Natural killer cell (primary cell): ENCODE data around the gene CDH13. TPM values are rescaled to one million over a fixed set of nuclear protein-coding genes. Genes with fewer than 3 reads are reported as not detected.

Experiments used
- ATAC-seq, 3 donors: fragments of 150-1000 bp in 2 of 3; fragments of 200-7000 bp in 1 of 3; cut with Tn5 transposase; 1 replicate in 1 of 3; 2 replicates in 2 of 3; pipeline ENCODE4 v1.10.0; 2021; ENCODE audit warnings: mild to moderate bottlenecking in 2 of 3, moderate library complexity in 2 of 3
- DNase-seq, 2 donors: peaks; one replicate each; pipeline versions ENCODE4 v3.0.0 to v3.0.0-alpha.2; 2013 to 2021; ENCODE audit warnings: mixed read lengths in 1 of 2
- H3K27ac ChIP-seq: one replicate; pipeline ENCODE4 v1.5.1; 2013; ENCODE audit warnings: mild to moderate bottlenecking, low read length
- H3K27me3 ChIP-seq: one replicate; pipeline ENCODE4 v1.6.1; 2013; ENCODE audit warnings: low read length; ENCODE audit not compliant: control insufficient read depth, insufficient read depth
- H3K36me3 ChIP-seq: one replicate; pipeline ENCODE4 v1.6.1; 2013; ENCODE audit warnings: low read length; ENCODE audit not compliant: control insufficient read depth, insufficient read depth
- H3K4me1 ChIP-seq: one replicate; pipeline ENCODE4 v1.6.1; 2013; ENCODE audit warnings: low read length; ENCODE audit not compliant: control insufficient read depth, insufficient read depth
- H3K4me3 ChIP-seq: one replicate; pipeline ENCODE4 v1.5.1; 2013; ENCODE audit warnings: low read length
- H3K9me3 ChIP-seq: one replicate; pipeline ENCODE4 v1.6.1; 2013; ENCODE audit warnings: low read length; ENCODE audit not compliant: control insufficient read depth, insufficient read depth
- H3K27ac Mint-ChIP-seq, 2 donors: one replicate each; pipeline ENCODE4 v1.8.0; 2022; ENCODE audit warnings: mild to moderate bottlenecking in 2 of 2, mixed read lengths in 2 of 2, moderate library complexity in 1 of 2
- H3K27me3 Mint-ChIP-seq, 2 donors: one replicate each; pipeline ENCODE4 v1.8.0; 2022; ENCODE audit warnings: low read depth in 2 of 2, mixed read lengths in 2 of 2
- H3K36me3 Mint-ChIP-seq: one replicate; pipeline ENCODE4 v1.8.0; 2022; ENCODE audit warnings: mixed read lengths
- H3K4me1 Mint-ChIP-seq, 2 donors: one replicate each; pipeline ENCODE4 v1.8.0; 2022; ENCODE audit warnings: mixed read lengths in 2 of 2
- H3K4me3 Mint-ChIP-seq: one replicate; pipeline ENCODE4 v1.8.0; 2022; ENCODE audit warnings: mild to moderate bottlenecking, moderate library complexity, mixed read lengths
- H3K9me3 Mint-ChIP-seq, 2 donors: one replicate each; pipeline ENCODE4 v1.8.0; 2022; ENCODE audit warnings: mixed read lengths in 2 of 2
- WGBS: methylation state at CpG from one replicate; pipeline ENCODE4 v1.1.7; 2013; ENCODE audit warnings: missing lambda C conversion rate; ENCODE audit not compliant: insufficient coverage; 5-methylcytosine and 5-hydroxymethylcytosine counted together
- intact Hi-C: fragments of 100-400 bp; cut with micrococcal nuclease; formaldehyde crosslinking; loops from one replicate; pipeline ENCODE4 v1.14.2; 2022
- total RNA-seq, 4 donors: library from RNA; stranded (reverse); fragments of 120-200 nt in 1 of 4; gene quantifications; one replicate each; pipeline versions ENCODE4 v1.2.3 to v1.2.4, GENCODE V29; 2013 to 2022
- TF ChIP-seq, protein P1 (sequence below): fragments of 200-600 bp; IDR thresholded peaks from one replicate; pipeline ENCODE4 v1.8.0; 2022; ENCODE audit warnings: antibody characterized with exemption

CDH13 gene
- total RNA-seq, 3 donors from 2014 or later (not counting 1 experiment from before 2014, with no cell fraction given): not detected

DNA sequence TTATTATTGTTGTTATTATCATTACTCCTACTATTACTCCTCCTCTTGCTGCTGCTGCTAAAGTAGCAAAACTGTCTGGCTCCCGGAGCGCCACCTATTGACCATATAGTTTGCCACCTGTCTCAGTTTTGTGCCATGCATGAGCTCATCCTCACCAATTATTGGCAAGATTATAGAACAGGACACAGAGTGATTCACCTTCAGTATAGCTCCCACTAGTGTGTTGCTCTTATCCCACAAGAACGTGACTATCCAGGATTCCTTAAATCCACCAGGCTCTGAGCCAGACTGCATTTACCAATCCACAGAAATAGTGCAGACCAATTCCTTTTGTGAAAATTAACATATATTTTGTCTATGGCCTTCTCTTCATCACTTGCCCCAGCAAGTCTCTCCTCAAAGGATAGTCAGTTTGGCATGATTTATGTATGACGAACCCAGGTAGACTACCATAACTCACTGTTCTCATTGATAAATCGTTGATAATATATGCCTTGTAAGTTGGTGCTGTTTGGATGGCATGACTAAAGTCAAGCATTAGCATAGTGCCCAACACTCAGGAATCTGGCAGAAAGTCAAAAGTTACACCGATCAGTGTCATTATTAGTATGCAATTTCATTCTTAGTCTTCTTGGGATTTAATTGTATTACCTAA lies 775.5 kb downstream of the CDH13 start:
- DNase-seq (no peak), ATAC-seq (no peak)
- TF ChIP-seq, protein P1, sequence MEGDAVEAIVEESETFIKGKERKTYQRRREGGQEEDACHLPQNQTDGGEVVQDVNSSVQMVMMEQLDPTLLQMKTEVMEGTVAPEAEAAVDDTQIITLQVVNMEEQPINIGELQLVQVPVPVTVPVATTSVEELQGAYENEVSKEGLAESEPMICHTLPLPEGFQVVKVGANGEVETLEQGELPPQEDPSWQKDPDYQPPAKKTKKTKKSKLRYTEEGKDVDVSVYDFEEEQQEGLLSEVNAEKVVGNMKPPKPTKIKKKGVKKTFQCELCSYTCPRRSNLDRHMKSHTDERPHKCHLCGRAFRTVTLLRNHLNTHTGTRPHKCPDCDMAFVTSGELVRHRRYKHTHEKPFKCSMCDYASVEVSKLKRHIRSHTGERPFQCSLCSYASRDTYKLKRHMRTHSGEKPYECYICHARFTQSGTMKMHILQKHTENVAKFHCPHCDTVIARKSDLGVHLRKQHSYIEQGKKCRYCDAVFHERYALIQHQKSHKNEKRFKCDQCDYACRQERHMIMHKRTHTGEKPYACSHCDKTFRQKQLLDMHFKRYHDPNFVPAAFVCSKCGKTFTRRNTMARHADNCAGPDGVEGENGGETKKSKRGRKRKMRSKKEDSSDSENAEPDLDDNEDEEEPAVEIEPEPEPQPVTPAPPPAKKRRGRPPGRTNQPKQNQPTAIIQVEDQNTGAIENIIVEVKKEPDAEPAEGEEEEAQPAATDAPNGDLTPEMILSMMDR: no peak
- Histone ChIP-seq H3K9me3 (no peaks in the 10 kb centered on the region), H3K36me3 (no peaks in the 10 kb centered on the region), H3K27ac (no peak overlapping the region), H3K27me3 (no peaks in the 10 kb centered on the region), H3K4me3 (no peak overlapping the region), H3K4me1 (no peaks in the 10 kb centered on the region)
- H3K36me3 Mint-ChIP-seq: no peaks in the 10 kb centered on the region
- 90% methylated on average over 6 of the region's 6 CpGs for WGBS
- peaks cover 0 to 11% of the 10 kb centered on the region in 2 donors for H3K27me3 Mint-ChIP-seq
- H3K4me1 Mint-ChIP-seq: no peaks in the 10 kb centered on the region
- intact Hi-C loops: no loop called here
- H3K27ac Mint-ChIP-seq: no peak overlapping the region
- H3K4me3 Mint-ChIP-seq: no peak overlapping the region
- H3K9me3 Mint-ChIP-seq: peaks cover 0 to 3% of the 10 kb centered on the region in 2 donors

DNA sequence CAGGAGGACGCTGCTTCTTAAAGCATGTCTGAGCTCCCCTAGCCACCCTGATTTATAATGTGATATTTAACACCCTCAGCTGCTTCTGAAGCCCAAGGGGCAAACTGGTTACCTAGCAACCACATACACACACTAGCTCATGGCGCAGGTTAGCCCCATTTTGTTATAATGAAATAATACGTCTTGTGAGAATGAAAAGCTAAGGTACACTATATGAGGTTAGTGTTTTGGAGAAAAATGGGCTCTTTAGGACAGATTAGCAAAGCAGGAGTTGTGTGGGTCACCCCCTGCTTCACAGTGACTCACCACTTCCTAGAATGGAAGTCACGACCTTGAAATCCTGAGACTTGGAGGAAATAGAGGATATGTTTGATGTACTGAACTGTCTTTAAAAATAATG lies 776.2 kb downstream of the CDH13 start:
- intact Hi-C loops: no loop called here
- H3K36me3 ChIP-seq: no peaks in the 10 kb centered on the region
- Mint-ChIP-seq H3K4me3 (no peak overlapping the region), H3K9me3 (peaks cover 0 to 3% of the 10 kb centered on the region in 2 donors), H3K27ac (no peak overlapping the region), H3K27me3 (peaks cover 0 to 11% of the 10 kb centered on the region in 2 donors), H3K36me3 (no peaks in the 10 kb centered on the region), H3K4me1 (no peaks in the 10 kb centered on the region)
- H3K4me1 ChIP-seq: no peaks in the 10 kb centered on the region
- DNase-seq (no peak), ATAC-seq (no peak)
- TF ChIP-seq, protein P1: no peak
- 73% methylated on average over 4 of the region's 4 CpGs for WGBS
- no peak overlapping the region for H3K4me3 ChIP-seq
- no peaks in the 10 kb centered on the region for H3K27me3 ChIP-seq
- no peak overlapping the region for H3K27ac ChIP-seq
- H3K9me3 ChIP-seq: no peaks in the 10 kb centered on the region

DNA sequence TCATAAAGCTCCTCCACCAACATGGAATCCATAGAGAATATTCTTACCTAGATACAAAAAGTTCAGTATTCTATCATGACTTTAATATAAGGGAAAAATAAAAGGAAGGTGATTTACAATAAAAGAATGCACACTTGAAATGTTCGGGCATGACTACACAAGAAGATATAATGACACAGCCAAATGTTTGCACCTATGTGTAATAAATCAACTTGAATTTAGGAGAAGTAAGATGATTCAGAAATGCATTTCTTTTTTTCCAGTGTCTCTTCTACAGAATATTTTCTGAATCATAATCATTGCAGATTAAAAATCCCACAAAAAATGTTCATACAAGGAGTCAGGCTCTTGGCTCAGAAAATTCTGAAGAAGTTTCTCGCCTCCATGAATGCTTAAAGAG lies 777.0 kb downstream of the CDH13 start:
- DNase-seq: no peak
- Mint-ChIP-seq H3K27ac (no peak overlapping the region), H3K9me3 (peaks cover 0 to 3% of the 10 kb centered on the region in 2 donors), H3K36me3 (no peaks in the 10 kb centered on the region), H3K4me3 (no peak overlapping the region), H3K27me3 (peaks cover 0 to 14% of the 10 kb centered on the region in 2 donors), H3K4me1 (no peaks in the 10 kb centered on the region)
- no peak for ATAC-seq
- Histone ChIP-seq H3K27me3 (no peaks in the 10 kb centered on the region), H3K36me3 (no peaks in the 10 kb centered on the region), H3K27ac (no peak overlapping the region), H3K4me3 (no peak overlapping the region), H3K4me1 (no peaks in the 10 kb centered on the region), H3K9me3 (no peaks in the 10 kb centered on the region)
- intact Hi-C loops: no loop called here
- WGBS: 94% methylated on average over 2 of the region's 2 CpGs
- TF ChIP-seq, protein P1: no peak

DNA sequence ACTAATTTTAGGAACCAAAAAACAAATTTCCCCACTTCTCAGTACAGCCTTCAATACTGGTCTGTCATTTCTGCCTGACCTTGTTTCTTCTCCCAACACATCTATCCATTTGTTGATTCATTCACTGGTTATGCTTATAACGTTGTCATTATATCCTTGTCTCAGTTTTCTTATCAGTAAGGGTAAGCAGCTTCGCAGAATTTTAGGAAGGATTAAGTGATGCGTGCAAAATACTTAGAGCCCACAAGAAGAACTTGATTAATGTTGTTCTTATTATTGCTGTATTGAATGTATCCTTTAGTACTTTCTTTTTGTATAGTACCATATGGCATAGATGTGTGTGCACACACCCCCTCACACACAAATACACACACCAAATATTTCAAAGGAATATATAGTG lies 777.5 kb downstream of the CDH13 start:
- Histone ChIP-seq H3K27ac (no peak overlapping the region), H3K9me3 (no peaks in the 10 kb centered on the region), H3K27me3 (no peaks in the 10 kb centered on the region), H3K36me3 (no peaks in the 10 kb centered on the region), H3K4me1 (no peaks in the 10 kb centered on the region), H3K4me3 (no peak overlapping the region)
- peaks cover 0 to 3% of the 10 kb centered on the region in 2 donors for H3K9me3 Mint-ChIP-seq
- 88% methylated on average over 3 of the region's 3 CpGs for WGBS
- ATAC-seq (no peak), DNase-seq (no peak)
- TF ChIP-seq, protein P1: no peak
- no peak overlapping the region for H3K27ac Mint-ChIP-seq
- intact Hi-C loops: no loop called here
- H3K4me1 Mint-ChIP-seq: no peaks in the 10 kb centered on the region
- H3K27me3 Mint-ChIP-seq: peaks cover 0 to 16% of the 10 kb centered on the region in 2 donors
- H3K36me3 Mint-ChIP-seq: no peaks in the 10 kb centered on the region
- no peak overlapping the region for H3K4me3 Mint-ChIP-seq
